Kidney (tissue), 14 donors: ENCODE measurements around the gene SPOCK1. TPM values are rescaled to one million over a fixed set of nuclear protein-coding genes. Genes with fewer than 3 reads are reported as not detected.

Source experiments
- DNase-seq, 5 donors: peaks; one replicate each; pipeline ENCODE4 v3.0.0-alpha.2; 2013 to 2020
- FAIRE-seq: peaks from 2 replicates; lab custom pipeline; 2012; peaks lifted over from hg19 to GRCh38; lab: Jason Lieb, UNC
- H3K27ac ChIP-seq, 2 donors: one replicate each; pipeline ENCODE4 v1.7.0; 2013; ENCODE audit warnings: low read depth in 2 of 2, low read length in 2 of 2, inconsistent platforms in 1 of 2
- H3K27me3 ChIP-seq: one replicate; pipeline ENCODE4 v1.7.1; 2013; ENCODE audit warnings: low read length, inconsistent platforms; ENCODE audit not compliant: control insufficient read depth, insufficient read depth
- H3K36me3 ChIP-seq, 3 donors: one replicate each; pipeline versions ENCODE4 v1.7.0 to v1.7.1; 2013; ENCODE audit warnings: low read length in 3 of 3, control low read depth in 1 of 3, inconsistent platforms in 1 of 3; ENCODE audit not compliant: insufficient read depth in 3 of 3, control insufficient read depth in 2 of 3
- H3K4me1 ChIP-seq, 3 donors: one replicate each; pipeline versions ENCODE4 v1.7.0 to v1.7.1; 2013; ENCODE audit warnings: low read length in 3 of 3, inconsistent platforms in 1 of 3, low read depth in 1 of 3; ENCODE audit not compliant: control insufficient read depth in 2 of 3, insufficient read depth in 2 of 3
- H3K4me3 ChIP-seq, 3 donors: one replicate each; pipeline versions ENCODE4 v1.7.0 to v1.8.1; 2013; ENCODE audit warnings: low read length in 3 of 3, control low read depth in 1 of 3, inconsistent platforms in 1 of 3
- H3K9ac ChIP-seq, 3 donors: one replicate each; pipeline versions ENCODE4 v1.7.0 to v1.7.1; 2013; ENCODE audit warnings: low read length in 3 of 3, control low read depth in 1 of 3, inconsistent platforms in 1 of 3
- H3K9me3 ChIP-seq, 3 donors: one replicate each; pipeline versions ENCODE4 v1.7.0 to v1.7.1; 2013; ENCODE audit warnings: low read length in 3 of 3, control low read depth in 1 of 3, inconsistent platforms in 1 of 3; ENCODE audit not compliant: control insufficient read depth in 2 of 3, insufficient read depth in 1 of 3
- intact Hi-C: fragments of 100-400 bp; cut with DNase I; formaldehyde crosslinking; loops from one replicate; pipeline ENCODE4 v1.11.1; 2022
- polyA plus RNA-seq: library from polyadenylated mRNA; stranded (reverse); fragments of 350-450 nt; fragmentation: Illumina TruSeq; extraction: RNeasy Lipid Tissue Mini Kit (QIAGEN cat#74804); gene quantifications from one replicate; pipeline ENCODE4 v1.2.3, GENCODE V29; 2014; ENCODE audit warnings: low read depth, low replicate concordance; ENCODE audit not compliant: insufficient read depth
- total RNA-seq: library from RNA; stranded (reverse); fragmentation: NEBNext Ultra II Directional; extraction: Animal tissue kit (Norgen Biotek cat#: 25700); gene quantifications from one replicate; pipeline ENCODE4 v1.2.1, GENCODE V29; 2021
- TF ChIP-seq, protein P1 (sequence below): IDR thresholded peaks from 3 replicates; pipeline ENCODE4 v1.5.1; 2012; ENCODE audit warnings: mild to moderate bottlenecking, moderate library complexity, borderline replicate concordance; ENCODE audit not compliant: insufficient read depth; ENCODE audit errors: extremely low read depth
- donor health status: control.
- donor health status: control.
- donor health status: control.
- donor health status: control.
- donor health status: control.
- donor health status: DM: yes; HTN: yes; CAD: no.
- donor health status: Normal renal cell carcinoma (clear cell type).

SPOCK1 gene
- total and polyA plus RNA-seq, 2 donors from 2014 or later = 15.7 to 32.8 TPM

DNA sequence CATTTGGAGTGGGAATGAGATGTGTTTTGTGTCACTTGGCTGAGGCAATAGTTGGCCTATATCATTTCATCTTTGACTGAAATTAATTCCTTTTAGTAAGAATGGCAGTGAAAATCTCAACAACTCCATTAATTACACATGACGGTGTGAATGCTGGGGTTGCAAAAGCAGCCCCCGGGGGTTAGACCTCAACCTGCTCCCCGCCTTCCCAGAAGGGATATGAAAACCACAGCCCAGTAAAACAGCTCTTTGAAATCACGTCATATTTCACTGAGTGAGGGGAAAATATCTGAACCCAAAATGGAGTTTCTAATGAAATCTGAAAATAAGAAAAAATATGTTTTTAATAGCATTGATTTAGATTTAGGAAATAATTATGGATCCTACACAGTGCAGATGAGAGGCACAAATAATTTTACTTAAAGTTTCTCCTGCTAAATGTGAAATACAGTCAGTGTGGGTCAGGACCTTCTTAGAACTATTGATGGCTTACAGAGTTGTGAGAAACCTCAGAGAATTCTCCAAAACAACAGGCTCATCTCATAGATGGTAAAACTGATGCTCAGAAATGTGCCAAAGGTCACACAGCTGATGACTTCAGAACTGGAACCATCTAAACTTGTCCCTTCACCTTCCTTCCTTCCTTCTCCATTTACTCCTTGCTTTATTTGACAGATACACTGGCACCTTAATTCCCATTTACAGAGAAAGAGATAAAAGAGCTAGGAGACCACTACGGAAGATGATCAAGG lies 96.5 kb downstream of the SPOCK1 start:
- DNase-seq (no peak), FAIRE-seq (no peak)
- H3K9me3 ChIP-seq = no peaks in the 10 kb centered on the region
- no peak overlapping the region for H3K9ac ChIP-seq
- intact Hi-C loops = no loop called here
- H3K27me3 ChIP-seq = no peaks in the 10 kb centered on the region
- H3K27ac ChIP-seq = no peak overlapping the region
- TF ChIP-seq, protein P1, sequence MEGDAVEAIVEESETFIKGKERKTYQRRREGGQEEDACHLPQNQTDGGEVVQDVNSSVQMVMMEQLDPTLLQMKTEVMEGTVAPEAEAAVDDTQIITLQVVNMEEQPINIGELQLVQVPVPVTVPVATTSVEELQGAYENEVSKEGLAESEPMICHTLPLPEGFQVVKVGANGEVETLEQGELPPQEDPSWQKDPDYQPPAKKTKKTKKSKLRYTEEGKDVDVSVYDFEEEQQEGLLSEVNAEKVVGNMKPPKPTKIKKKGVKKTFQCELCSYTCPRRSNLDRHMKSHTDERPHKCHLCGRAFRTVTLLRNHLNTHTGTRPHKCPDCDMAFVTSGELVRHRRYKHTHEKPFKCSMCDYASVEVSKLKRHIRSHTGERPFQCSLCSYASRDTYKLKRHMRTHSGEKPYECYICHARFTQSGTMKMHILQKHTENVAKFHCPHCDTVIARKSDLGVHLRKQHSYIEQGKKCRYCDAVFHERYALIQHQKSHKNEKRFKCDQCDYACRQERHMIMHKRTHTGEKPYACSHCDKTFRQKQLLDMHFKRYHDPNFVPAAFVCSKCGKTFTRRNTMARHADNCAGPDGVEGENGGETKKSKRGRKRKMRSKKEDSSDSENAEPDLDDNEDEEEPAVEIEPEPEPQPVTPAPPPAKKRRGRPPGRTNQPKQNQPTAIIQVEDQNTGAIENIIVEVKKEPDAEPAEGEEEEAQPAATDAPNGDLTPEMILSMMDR = no peak
- no peaks in the 10 kb centered on the region for H3K36me3 ChIP-seq
- H3K4me3 ChIP-seq = no peak overlapping the region
- no peaks in the 10 kb centered on the region for H3K4me1 ChIP-seq

DNA sequence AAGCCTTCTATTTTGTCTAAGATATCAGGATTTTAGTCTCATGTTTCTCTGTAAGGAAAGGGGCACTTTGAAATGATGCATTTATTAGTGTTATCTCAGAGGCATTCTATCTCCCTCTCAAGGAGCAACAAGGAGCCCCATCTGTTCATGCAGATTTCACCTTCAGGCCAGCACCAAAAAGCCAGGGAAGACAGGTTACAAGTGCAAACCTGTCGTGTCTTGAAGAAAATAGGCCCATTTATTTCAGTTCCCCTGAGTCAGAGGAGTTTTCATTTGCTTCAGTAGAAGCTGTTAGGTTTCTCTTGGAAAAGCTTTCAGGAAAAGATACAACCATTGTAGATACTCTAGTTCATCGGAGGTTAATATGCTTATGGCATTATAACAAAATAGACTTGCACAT lies 97.2 kb downstream of the SPOCK1 start:
- Histone ChIP-seq H3K27ac (no peak overlapping the region), H3K36me3 (no peaks in the 10 kb centered on the region), H3K4me1 (no peaks in the 10 kb centered on the region), H3K9ac (no peak overlapping the region), H3K27me3 (no peaks in the 10 kb centered on the region), H3K4me3 (no peak overlapping the region), H3K9me3 (no peaks in the 10 kb centered on the region)
- TF ChIP-seq, protein P1 = no peak
- no peak for DNase-seq
- no peak for FAIRE-seq
- intact Hi-C loops = no loop called here

DNA sequence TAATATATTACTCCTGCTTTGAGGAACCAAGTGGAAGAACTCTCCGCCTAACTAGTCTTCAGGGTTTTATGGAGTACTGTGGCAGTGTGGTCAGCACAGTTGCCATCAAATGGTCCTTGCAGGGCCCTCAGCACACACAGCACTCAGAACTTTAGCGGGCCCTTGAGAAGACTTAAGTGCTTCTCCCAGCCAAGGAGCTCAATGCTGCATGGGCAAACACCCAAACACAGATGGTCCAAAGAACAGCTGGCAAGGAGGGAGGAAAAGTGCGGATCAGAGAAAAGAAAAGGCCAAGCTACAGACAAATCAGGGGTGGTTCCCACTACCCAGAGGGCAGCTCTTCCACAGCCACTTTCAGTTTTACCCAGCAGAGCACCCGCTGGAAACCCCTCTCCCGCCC lies 98.6 kb downstream of the SPOCK1 start:
- H3K36me3 ChIP-seq = no peaks in the 10 kb centered on the region
- FAIRE-seq (no peak), DNase-seq (no peak)
- no peak overlapping the region for H3K9ac ChIP-seq
- H3K4me3 ChIP-seq = no peak overlapping the region
- H3K27ac ChIP-seq = no peak overlapping the region
- H3K4me1 ChIP-seq = peaks cover 0 to 4% (median 0%) of the 10 kb centered on the region in 3 donors
- H3K27me3 ChIP-seq = no peaks in the 10 kb centered on the region
- intact Hi-C loops = no loop called here
- H3K9me3 ChIP-seq = no peaks in the 10 kb centered on the region
- TF ChIP-seq, protein P1 = no peak

DNA sequence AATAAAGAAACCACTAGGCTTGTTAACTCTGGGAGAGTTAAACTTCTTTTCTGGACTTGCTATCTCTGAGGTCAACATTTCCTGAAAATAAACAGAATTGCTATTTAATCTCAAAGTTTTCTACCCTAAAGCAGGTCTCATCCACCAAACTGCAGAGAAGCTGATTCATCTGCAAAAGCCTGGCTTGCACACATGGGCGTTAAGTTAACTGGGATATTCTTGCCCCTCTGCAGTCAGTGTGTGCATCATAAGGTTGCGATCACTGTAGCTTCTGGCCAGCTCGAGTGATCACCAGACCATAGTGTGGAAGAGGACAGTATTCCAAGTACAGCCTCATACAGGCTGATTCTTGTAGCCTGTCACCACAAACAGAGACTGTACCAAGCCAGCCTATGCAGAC lies 99.2 kb downstream of the SPOCK1 start:
- no peak overlapping the region for H3K27ac ChIP-seq
- TF ChIP-seq, protein P1 = no peak
- peaks cover 0 to 5% (median 0%) of the 10 kb centered on the region in 3 donors for H3K4me1 ChIP-seq
- H3K9me3 ChIP-seq = no peaks in the 10 kb centered on the region
- DNase-seq (no peak), FAIRE-seq (no peak)
- no peaks in the 10 kb centered on the region for H3K27me3 ChIP-seq
- H3K4me3 ChIP-seq = no peak overlapping the region
- intact Hi-C loops = no loop called here
- no peak overlapping the region for H3K9ac ChIP-seq
- no peaks in the 10 kb centered on the region for H3K36me3 ChIP-seq
